Nephron progenitor cell (in vitro differentiated cells): ENCODE measurements around the gene GLOD5.

ENCODE experiments used
- DNase-seq: peaks from one replicate; pipeline ENCODE4 v3.0.0; 2021
- H3K27ac Mint-ChIP-seq: 2 replicates; pipeline ENCODE4 v1.8.0; 2021; ENCODE audit warnings: mild to moderate bottlenecking, moderate library complexity, mixed read lengths
- H3K27me3 Mint-ChIP-seq: 2 replicates; pipeline ENCODE4 v1.8.0; 2021; ENCODE audit warnings: mild to moderate bottlenecking, low read depth, mixed read lengths; ENCODE audit not compliant: poor library complexity
- H3K36me3 Mint-ChIP-seq: 2 replicates; pipeline ENCODE4 v1.8.0; 2021; ENCODE audit warnings: low read depth, mixed read lengths
- H3K4me1 Mint-ChIP-seq: 2 replicates; pipeline ENCODE4 v1.8.0; 2021; ENCODE audit warnings: mixed read lengths
- H3K4me3 Mint-ChIP-seq: 2 replicates; pipeline ENCODE4 v1.8.0; 2021; ENCODE audit warnings: mild to moderate bottlenecking, moderate library complexity, mixed read lengths
- H3K9me3 Mint-ChIP-seq: 2 replicates; pipeline ENCODE4 v1.8.0; 2021; ENCODE audit warnings: mild to moderate bottlenecking, moderate library complexity, mixed read lengths
- TF ChIP-seq, protein P1 (sequence below): fragments of 200-600 bp; sonication (generic); IDR thresholded peaks from 2 replicates; pipeline ENCODE4 v1.5.0; 2021; ENCODE audit warnings: antibody characterized with exemption

Gene GLOD5

DNA sequence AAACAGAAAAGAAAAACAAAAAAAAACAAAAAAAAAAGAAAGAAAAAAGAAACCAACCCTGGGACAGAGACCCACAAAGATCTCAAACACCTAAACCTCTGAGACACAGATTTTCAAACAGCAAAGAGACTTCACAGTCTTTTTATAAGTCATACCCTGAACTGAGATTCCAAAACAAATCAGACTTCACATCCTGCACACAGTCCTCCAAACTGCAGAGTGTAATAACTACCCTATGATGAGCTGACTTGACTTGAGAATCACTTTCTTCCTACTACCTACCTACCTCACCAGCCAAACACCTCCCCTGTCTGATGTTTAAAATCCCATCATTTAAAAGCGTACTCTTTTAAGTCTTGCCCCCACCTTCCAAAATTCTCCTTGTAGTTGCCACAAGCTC, 25.2 kb upstream of the GLOD5 start:
- Mint-ChIP-seq H3K9me3 (peaks cover 48% of the 10 kb centered on the region), H3K27me3 (peaks cover 4% of the 10 kb centered on the region), H3K27ac (peak overlapping the region; percentile 35), H3K36me3 (peaks cover 7% of the 10 kb centered on the region), H3K4me3 (peak overlapping the region; percentile 88), H3K4me1 (peaks cover 22% of the 10 kb centered on the region)
- TF ChIP-seq, protein P1, sequence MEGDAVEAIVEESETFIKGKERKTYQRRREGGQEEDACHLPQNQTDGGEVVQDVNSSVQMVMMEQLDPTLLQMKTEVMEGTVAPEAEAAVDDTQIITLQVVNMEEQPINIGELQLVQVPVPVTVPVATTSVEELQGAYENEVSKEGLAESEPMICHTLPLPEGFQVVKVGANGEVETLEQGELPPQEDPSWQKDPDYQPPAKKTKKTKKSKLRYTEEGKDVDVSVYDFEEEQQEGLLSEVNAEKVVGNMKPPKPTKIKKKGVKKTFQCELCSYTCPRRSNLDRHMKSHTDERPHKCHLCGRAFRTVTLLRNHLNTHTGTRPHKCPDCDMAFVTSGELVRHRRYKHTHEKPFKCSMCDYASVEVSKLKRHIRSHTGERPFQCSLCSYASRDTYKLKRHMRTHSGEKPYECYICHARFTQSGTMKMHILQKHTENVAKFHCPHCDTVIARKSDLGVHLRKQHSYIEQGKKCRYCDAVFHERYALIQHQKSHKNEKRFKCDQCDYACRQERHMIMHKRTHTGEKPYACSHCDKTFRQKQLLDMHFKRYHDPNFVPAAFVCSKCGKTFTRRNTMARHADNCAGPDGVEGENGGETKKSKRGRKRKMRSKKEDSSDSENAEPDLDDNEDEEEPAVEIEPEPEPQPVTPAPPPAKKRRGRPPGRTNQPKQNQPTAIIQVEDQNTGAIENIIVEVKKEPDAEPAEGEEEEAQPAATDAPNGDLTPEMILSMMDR = no peak
- DNase-seq = no peak

- Mint-ChIP-seq H3K27me3 (peaks cover 4% of the 10 kb centered on the region), H3K27ac (no peak overlapping the region), H3K9me3 (peaks cover 50% of the 10 kb centered on the region), H3K4me3 (peak overlapping the region; percentile 88), H3K4me1 (peaks cover 22% of the 10 kb centered on the region), H3K36me3 (peaks cover 7% of the 10 kb centered on the region)
- DNase-seq = no peak
- TF ChIP-seq, protein P1 = no peak
Measured at GRCh38 chrX:48736878-48737212, 24.7 kb upstream of the GLOD5 start.

DNA sequence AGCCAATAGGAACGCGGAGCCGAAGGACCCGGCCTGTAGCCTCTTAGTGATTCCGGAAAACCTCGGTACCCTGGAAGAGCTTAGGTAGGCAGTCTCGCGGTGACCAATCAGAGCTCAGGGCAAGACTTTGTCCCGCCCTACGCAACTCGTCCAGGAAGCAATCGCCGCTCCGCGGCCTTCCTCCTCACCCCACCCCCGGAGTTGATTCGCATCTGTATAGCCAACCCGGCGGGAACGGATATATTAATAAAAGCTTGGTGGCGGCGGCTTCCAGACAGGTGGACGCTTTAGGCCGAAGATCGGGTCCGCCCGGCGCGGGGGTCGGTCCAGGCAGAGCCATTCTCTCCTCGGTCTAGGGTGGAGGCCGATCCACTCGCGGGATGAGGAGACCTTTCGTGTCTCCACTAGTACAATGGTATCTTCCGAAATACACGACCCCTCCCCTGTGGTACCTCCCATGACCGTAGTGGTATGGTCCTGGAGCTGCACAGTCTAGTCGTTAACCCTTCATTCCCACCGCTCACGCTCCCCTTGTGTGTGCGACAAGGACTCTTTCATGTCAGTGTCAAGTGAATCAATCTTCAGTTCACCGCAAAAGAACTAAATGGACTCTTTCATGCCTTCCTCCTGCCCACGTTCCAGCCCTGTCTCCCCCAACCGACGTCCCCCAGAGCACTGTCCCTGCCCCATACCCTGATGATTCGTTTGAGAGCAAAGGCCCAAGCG, 24.2 kb upstream of the GLOD5 start:
- DNase-seq = peak; percentile 79
- Mint-ChIP-seq H3K27me3 (peaks cover 1% of the 10 kb centered on the region), H3K9me3 (peaks cover 49% of the 10 kb centered on the region), H3K27ac (peak overlapping the region; percentile 96), H3K4me1 (peaks cover 22% of the 10 kb centered on the region), H3K4me3 (peak overlapping the region; percentile 88), H3K36me3 (peaks cover 7% of the 10 kb centered on the region)
- TF ChIP-seq, protein P1 = no peak

DNA sequence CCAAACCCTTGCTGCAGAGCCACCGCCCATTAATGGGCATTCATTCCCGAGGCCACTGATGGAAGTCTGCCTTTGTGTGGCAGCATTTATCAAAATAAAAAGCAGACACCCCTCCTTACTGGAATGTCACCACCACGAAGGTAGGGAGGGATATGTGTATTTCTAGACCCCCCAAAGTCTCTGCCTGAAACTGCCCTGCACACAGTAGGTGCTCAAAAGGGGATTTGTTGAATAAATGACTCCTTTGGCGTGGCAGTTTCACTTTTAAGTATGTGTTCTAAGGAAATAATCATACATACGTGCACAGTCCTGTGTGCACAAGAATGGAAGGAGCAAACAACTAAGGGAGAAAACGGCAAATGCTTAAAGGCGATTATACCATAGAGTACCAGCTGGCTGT, 23.6 kb upstream of the GLOD5 start:
- DNase-seq = no peak
- TF ChIP-seq, protein P1 = no peak
- H3K36me3 Mint-ChIP-seq = peaks cover 7% of the 10 kb centered on the region
- H3K4me1 Mint-ChIP-seq = peaks cover 22% of the 10 kb centered on the region
- peak overlapping the region; percentile 96 for H3K27ac Mint-ChIP-seq
- no peaks in the 10 kb centered on the region for H3K27me3 Mint-ChIP-seq
- peak overlapping the region; percentile 88 for H3K4me3 Mint-ChIP-seq
- peaks cover 52% of the 10 kb centered on the region for H3K9me3 Mint-ChIP-seq

- H3K4me1 Mint-ChIP-seq = peaks cover 27% of the 10 kb centered on the region
- peaks cover 7% of the 10 kb centered on the region for H3K27me3 Mint-ChIP-seq
- no peak for DNase-seq
- H3K9me3 Mint-ChIP-seq = peaks cover 60% of the 10 kb centered on the region
- no peak overlapping the region for H3K27ac Mint-ChIP-seq
- no peak overlapping the region for H3K4me3 Mint-ChIP-seq
- TF ChIP-seq, protein P1 = no peak
- H3K36me3 Mint-ChIP-seq = no peaks in the 10 kb centered on the region
Measured at GRCh38 chrX:48741834-48742233, 19.7 kb upstream of the GLOD5 start.

GRCh38 chrX:48745222-48745621, 16.3 kb upstream of the GLOD5 start:
- Mint-ChIP-seq H3K4me1 (peaks cover 22% of the 10 kb centered on the region), H3K27me3 (peaks cover 7% of the 10 kb centered on the region), H3K27ac (no peak overlapping the region), H3K9me3 (peaks cover 58% of the 10 kb centered on the region), H3K4me3 (no peak overlapping the region), H3K36me3 (no peaks in the 10 kb centered on the region)
- TF ChIP-seq, protein P1 = no peak
- DNase-seq = no peak
